ENCODE measurements around the gene HAUS7. TPM values are rescaled to one million over a fixed set of nuclear protein-coding genes. Genes with fewer than 3 reads are reported as not detected.

Gene HAUS7
- total RNA-seq, 1 donor: 13.5 TPM

DNA sequence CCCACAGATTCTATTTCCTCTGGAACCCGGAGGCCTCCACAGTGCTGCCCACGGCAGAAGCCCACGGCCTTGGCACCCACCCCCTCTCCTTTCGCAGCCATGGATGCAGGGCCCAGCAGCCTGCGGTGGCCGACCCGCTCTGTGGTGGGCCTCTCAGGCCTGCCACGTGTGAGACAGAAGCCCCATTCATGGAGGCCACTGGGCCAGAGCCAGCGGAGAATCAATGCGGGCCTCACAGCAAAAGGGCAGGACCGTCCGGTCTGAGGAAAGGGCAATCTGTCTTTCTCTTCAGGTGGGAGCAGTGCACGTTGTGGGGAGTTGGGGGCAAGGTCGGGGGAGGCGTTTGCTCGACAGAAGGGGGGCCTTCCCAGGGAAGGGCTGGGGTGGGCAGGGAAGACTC, 8.4 kb upstream of the HAUS7 start:
- no peak for DNase-seq (ENCODE audit: low read depth in 2 of 3, low spot score in 2 of 3)

DNA sequence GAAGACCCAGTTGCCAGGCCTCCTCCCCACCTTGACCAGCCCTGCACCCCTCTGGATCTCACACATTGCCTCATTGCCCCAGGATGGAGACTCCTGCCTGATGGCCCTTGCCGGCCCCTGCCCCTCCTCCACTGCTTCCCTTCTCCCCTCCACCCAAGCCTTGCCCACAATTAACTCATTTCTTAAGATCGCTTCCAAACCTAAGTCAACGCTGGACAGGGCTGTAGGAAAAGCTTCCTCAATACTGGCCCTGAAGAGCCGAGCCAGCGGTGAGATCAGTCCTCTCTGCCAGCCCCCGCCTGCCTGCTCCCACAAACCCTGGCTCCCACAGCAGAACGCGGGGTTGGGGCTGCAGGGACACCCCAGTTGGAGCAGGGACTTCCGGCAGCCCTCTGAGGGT, 7.5 kb upstream of the HAUS7 start:
- no peak for DNase-seq (ENCODE audit: low read depth in 2 of 3, low spot score in 2 of 3)

DNA sequence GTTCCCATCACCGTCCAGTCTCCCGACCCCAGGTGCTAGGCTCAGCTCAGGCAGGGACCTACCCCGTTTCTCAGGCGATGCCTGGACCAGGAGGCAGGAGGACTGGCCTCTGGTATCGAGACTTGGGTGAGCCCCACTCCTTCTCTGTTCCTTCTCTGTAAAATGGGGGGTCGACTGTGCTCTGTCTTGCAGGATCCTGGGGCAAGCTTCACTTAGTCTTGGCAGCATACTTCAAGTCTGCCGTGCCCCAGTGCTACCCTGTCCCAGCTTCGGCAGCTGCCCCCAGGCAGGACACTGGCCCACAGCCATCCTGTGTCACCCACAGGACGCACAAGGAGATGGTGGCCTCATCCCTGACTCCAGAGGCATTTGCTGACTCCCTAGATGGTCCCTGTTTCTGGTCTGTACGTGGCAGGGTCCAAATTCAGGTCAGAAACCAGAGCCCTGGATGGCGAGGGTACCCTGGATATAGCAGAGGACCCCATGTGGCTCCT, 7.0 kb upstream of the HAUS7 start:
- DNase-seq (ENCODE audit: low read depth in 2 of 3, low spot score in 2 of 3): no peak

DNA sequence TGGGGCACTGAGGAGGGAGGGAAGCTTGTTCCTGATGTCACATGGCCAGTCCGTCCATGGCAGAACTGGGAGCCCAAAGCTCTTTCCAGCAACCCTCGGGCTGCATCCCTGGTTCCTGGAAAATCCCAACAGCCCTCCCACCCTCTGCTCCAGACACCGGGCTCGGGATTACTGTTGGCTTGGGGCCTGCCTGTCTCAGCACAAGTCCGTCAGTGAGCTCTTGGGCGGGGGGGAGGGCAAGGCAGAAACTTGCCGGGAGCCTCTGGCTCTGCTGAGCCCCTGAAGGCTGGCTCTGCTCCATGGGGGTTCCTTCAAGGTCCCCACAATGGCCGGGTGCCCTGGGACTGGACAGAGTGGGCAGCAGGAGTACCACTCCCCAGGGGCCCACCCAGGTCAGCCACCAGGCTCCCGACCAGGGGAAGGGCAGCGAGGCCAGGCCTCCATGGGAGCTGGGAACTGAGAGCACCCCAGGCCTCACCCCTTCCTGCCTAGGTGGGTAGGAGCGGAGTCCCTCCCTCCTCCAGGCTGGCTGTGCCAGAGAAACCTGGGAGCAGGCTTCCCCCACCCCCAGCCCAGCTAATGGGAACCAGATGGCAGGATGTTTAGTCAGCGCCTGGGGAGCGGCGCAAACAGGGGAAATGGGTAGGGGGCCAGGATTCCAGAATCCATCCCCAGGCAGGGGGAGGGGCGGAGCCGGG, 6.4 kb upstream of the HAUS7 start:
- DNase-seq (ENCODE audit: low read depth in 2 of 3, low spot score in 2 of 3): no peak

GRCh38 chrX:153475751-153476281, 5.4 kb upstream of the HAUS7 start:
- no peak for DNase-seq (ENCODE audit: low read depth in 2 of 3, low spot score in 2 of 3)

DNA sequence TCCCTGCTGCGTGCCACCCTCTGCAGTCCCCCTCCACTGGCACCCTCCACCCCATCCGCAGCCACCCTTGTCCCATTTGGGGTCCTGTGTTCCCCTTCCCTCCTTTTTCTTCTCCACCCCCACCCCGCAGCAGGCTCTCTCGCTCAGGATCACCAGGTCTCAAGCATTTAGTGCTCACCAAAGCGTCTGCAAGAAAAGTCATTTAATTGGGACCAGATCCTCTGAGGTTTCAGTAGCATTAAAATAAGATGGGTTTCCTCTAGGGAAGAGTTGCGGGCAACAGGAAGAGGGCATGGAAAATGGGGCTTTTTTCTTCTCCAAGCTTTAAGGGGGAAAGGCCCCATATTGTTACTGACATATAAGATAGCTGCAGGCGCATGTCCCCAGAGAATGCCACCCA, 4.9 kb upstream of the HAUS7 start:
- DNase-seq (ENCODE audit: low read depth in 2 of 3, low spot score in 2 of 3): no peak

- DNase-seq (ENCODE audit: low read depth in 2 of 3, low spot score in 2 of 3): peak; percentile 24 to 53 (median 40)
These were observed 4.3 kb upstream of the HAUS7 start for GRCh38 chrX:153474718-153475117.

DNA sequence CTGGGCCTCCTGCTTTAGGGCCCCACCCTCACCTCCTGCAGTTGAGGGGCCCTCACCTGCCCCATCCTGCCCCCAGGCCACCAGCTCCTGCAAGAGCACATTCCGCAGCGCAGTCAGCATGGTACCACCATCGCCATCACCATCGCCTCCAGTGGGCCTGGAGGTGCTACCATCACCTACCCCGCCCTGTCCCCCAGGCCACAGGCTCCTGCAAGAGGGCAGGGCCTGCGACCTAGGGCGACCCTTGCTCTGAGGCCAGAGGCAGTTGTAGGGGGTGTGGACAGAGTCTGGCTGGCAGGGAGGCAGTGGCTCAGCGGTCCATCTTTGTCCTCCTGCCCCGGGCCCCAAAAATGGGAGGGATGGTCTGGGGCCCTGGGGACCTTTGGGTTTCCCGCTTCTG, 3.9 kb upstream of the HAUS7 start:
- DNase-seq (ENCODE audit: low read depth in 2 of 3, low spot score in 2 of 3): no peak

- DNase-seq (ENCODE audit: low read depth in 2 of 3, low spot score in 2 of 3): no peak
These were observed 2.8 kb upstream of the HAUS7 start for GRCh38 chrX:153473126-153473525.

DNA sequence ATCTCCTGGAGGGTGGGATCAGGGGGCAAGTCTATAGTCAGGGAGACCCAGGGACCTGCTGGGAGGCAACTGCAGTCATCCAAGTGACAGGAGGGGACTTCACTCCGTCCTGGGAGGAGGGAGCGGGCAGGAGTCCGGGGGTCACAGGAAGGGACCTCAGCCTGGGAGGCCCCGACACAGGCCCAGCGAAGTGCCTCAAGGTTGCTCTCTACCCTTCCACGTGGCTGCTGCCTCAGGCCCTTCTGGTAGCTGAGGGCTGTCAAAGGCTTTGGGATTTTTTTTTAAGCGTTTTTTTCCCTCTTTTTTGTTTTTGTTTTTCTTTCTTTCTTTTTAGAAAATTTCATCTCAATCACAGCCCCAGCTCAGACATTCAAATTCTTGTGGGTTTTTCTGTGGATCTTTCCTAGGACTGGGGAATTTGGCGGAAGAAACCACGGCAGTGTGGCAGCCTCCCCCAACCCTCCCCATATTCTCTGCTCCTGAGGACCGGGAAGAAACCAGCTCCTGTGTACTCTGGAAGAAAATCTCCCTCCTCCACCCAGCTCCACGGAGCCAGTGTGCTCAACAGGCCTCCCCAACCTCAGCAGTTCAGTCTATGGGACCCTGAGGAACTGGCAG, 1.4 kb upstream of the HAUS7 start:
- no peak for DNase-seq (ENCODE audit: low read depth in 2 of 3, low spot score in 2 of 3)

GRCh38 chrX:153469811-153470410, 465 bp downstream of the HAUS7 start:
- peak in 2 of 3 donors; percentile 43 to 52 for DNase-seq (ENCODE audit: low read depth in 2 of 3, low spot score in 2 of 3)

- no peak for DNase-seq (ENCODE audit: low read depth in 2 of 3, low spot score in 2 of 3)
These were observed 2.3 kb downstream of the HAUS7 start for GRCh38 chrX:153468008-153468580.

DNA sequence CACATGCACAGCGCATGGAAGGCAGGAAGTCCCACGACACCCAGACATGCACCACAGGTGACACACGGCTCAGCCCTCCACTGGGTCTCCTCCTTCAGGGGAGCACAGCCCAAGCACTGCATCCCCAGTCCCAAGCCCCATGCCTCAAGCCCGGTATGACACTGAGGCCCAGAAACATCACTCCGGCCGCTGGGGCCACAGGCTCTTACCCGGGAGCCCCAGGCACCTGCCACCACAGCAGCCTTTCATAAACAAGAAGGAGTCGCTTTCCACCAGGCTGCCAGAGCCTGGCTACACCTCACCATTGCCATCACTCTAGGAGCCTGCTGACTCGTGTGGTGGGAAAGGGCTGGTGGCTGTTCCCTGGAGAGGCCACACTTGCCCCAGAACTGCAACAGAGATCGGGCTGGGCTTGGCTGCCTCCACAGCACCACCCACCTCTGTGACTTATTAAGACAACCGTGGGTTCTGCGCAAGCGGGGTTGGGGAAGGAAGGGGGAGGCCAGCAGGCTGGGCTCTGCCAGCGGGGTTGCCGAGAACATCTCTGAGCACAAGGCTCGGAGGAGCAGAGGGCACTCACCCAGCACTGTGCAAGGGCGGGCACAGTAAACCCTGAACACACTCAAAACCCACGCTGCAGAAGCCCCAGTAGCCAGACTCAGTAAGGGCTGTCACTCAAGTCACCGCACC, 4.5 kb downstream of the HAUS7 start:
- DNase-seq (ENCODE audit: low read depth in 2 of 3, low spot score in 2 of 3): no peak

DNA sequence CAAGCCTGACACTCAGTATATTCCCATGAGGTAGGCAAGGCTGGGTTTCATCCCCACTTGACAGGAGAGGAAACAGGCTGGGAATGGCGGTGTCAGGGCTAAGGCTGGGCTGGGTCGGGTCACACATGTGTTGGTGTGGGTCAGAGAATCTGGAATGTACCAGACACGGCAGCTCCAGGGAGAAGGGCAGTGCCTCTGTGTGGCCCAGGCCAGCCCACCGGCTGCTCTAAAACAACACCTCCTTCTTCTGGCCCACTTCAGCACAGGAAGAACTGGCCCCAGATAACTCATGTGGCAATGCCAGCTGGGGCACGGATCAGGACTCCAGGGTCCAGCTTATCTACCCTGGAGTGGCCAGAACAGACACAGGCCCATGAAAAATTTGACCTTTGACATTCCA, 6.3 kb downstream of the HAUS7 start:
- no peak for DNase-seq (ENCODE audit: low read depth in 2 of 3, low spot score in 2 of 3)

- no peak for DNase-seq (ENCODE audit: low read depth in 2 of 3, low spot score in 2 of 3)
These were observed 6.8 kb downstream of the HAUS7 start for GRCh38 chrX:153463556-153463955.

DNA sequence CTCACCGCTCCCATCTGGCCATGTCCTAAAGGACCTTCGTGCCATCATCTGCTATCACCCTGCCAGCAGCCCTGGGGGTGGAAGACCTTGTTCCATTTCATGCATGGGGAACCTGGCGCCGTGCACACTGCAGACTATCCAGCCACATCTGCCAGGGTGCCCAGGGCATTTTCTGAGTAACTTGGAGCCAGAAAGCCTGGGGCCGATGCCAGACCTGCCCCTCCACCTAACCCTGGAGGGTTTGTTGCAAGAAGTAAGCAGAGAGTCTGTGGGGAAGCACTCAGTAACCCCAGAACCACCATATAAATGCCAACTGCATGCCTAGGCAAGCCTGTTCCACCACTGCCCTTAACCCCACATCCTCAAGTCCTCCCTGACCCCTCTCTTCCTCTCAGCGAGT, 7.3 kb downstream of the HAUS7 start:
- DNase-seq (ENCODE audit: low read depth in 2 of 3, low spot score in 2 of 3): no peak

DNA sequence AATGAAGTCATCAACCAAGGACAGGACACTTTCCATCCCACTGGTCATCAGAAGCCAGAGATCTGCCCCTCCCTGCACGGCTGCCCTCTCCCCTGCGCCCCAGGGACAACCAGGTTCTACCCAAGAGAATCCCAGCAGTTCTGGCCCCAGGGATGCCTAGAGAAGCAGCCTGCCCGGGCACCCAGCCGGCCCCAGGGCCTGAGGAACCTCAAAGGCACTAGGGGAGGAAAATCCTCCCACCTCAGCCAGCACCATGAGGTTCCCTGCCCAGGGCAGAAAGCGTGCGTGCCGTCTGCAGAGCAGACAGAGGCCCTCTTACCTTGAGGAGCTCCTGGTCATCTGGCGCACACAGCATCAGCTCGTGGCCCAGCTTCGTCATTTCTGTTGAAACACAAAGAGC, 8.1 kb downstream of the HAUS7 start:
- no peak for DNase-seq (ENCODE audit: low read depth in 2 of 3, low spot score in 2 of 3)

DNA sequence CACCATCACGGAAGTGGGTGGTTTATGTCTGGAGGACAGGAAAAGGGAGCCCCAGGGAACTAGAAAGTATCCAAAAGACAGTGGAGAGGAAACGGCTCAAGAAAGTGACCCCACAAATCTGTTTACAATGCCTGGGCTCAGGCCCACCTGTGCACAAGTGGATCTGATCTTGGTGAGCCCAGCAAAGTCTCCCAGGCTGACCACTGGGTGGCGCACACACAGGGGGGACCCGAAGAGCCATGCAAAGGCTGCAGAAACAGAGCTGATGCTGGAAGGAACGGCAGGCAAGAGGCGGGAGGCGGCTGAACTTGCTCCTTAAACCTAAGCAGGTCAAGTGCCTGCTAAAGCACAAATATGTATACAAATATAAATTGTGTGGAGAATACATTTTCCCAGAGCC, 9.6 kb downstream of the HAUS7 start:
- peak in 2 of 3 donors; percentile 29 to 58 for DNase-seq (ENCODE audit: low read depth in 2 of 3, low spot score in 2 of 3)

GRCh38 chrX:153459986-153460385, 10.4 kb downstream of the HAUS7 start:
- DNase-seq (ENCODE audit: low read depth in 2 of 3, low spot score in 2 of 3): no peak

- DNase-seq (ENCODE audit: low read depth in 2 of 3, low spot score in 2 of 3): no peak
These were observed 11.9 kb downstream of the HAUS7 start for GRCh38 chrX:153458476-153458875.

Data from hematopoietic multipotent progenitor cell (in vitro differentiated cells).